Epithelial cell of esophagus (primary cell): Measurements from ENCODE around the gene CYP2U1.
"Not testable (repeated sequence)": the region's sequence is repeated elsewhere in the genome, so short reads cannot be mapped to it uniquely, and the experiment has no call there.

Experiments
- DNase-seq: peaks from one replicate; pipeline ENCODE4 v3.0.0; 2010; ENCODE audit warnings: low read depth
- H3K4me3 ChIP-seq: 2 replicates; pipeline ENCODE4 v1.5.1; 2011; ENCODE audit warnings: mild to moderate bottlenecking, low read length, control low read depth
- TF ChIP-seq, protein P1 (sequence below): IDR thresholded peaks from 2 replicates; pipeline ENCODE4 v1.5.1; 2011; ENCODE audit warnings: low read depth, mild to moderate bottlenecking, low read length, control low read depth, inconsistent platforms; ENCODE audit not compliant: insufficient read depth; ENCODE audit errors: missing control alignments

CYP2U1 gene

DNA sequence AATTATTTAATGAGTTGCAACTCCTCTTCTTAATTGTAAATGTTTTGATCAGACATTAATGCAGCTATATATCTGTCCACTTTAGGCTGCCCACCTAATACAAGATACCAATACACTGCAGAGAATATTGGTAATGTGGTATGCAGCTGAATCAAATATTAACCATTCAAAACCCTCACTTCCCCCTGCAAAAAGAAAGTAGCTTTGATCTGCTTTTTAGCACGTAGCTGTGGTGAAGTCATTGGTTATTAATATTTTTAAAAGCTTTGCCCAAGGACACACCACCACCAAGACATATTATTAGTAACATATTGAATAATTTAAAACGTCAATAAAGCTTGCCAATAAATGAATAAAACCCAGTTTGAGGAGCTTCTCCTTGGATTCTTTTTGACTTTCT, 28.6 kb upstream of the CYP2U1 start:
- TF ChIP-seq, protein P1, sequence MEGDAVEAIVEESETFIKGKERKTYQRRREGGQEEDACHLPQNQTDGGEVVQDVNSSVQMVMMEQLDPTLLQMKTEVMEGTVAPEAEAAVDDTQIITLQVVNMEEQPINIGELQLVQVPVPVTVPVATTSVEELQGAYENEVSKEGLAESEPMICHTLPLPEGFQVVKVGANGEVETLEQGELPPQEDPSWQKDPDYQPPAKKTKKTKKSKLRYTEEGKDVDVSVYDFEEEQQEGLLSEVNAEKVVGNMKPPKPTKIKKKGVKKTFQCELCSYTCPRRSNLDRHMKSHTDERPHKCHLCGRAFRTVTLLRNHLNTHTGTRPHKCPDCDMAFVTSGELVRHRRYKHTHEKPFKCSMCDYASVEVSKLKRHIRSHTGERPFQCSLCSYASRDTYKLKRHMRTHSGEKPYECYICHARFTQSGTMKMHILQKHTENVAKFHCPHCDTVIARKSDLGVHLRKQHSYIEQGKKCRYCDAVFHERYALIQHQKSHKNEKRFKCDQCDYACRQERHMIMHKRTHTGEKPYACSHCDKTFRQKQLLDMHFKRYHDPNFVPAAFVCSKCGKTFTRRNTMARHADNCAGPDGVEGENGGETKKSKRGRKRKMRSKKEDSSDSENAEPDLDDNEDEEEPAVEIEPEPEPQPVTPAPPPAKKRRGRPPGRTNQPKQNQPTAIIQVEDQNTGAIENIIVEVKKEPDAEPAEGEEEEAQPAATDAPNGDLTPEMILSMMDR: no peak
- no peak for DNase-seq
- H3K4me3 ChIP-seq: no peak overlapping the region

DNA sequence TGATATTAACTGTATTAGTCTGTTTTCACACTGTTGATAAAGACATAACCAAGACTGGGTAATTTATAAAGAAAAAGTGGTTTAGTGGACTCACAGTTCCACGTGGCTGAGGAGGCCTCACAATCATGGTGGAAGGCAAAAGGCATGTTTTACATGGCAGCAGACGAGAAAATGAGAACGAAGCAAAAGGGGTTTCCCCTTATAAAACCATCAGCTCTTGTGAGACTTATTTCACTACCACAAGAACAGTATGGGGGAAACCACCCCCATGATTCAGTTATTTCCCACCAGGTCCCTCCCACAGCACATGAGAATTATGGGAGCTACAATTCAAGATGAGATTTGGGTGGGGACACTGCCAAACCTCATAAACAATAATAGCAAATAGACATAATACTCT, 26.3 kb upstream of the CYP2U1 start:
- not testable (repeated sequence) for DNase-seq

GRCh38 chr4:107906458-107907100, 24.8 kb upstream of the CYP2U1 start:
- H3K4me3 ChIP-seq: no peak overlapping the region
- TF ChIP-seq, protein P1: no peak
- no peak for DNase-seq

More for the DNA sequence above, 26.3 kb upstream of the CYP2U1 start:
- H3K4me3 ChIP-seq: not testable (repeated sequence)

DNA sequence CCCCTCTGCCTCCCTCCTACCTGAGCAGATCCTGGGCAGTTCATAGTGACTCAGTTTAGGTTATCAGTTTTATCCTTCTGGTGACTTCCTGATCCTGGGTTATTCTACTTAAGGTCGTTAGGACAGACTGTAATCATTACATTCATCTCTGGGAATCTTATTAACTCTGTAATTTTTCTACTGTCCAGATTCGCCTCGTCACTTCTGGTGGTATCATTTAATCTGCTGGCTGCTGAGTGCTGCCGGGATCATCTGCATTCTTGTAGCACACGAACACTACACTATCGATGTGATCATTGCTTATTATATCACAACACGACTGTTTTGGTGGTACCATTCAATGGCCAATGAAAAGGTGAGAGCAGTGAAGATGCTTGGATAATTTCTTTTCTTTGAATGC, 23.0 kb upstream of the CYP2U1 start:
- no peak for DNase-seq
- H3K4me3 ChIP-seq: no peak overlapping the region
- TF ChIP-seq, protein P1: no peak

GRCh38 chr4:107913283-107913899, 18.0 kb upstream of the CYP2U1 start:
- TF ChIP-seq, protein P1: peak; percentile 67
- peak; percentile 83 for DNase-seq
- H3K4me3 ChIP-seq: no peak overlapping the region

- TF ChIP-seq, protein P1: no peak
- DNase-seq: no peak
Observed at GRCh38 chr4:107915220-107915619, 16.1 kb upstream of the CYP2U1 start.

GRCh38 chr4:107916623-107917022, 14.7 kb upstream of the CYP2U1 start:
- TF ChIP-seq, protein P1: no peak
- no peak overlapping the region for H3K4me3 ChIP-seq
- no peak for DNase-seq

More at GRCh38 chr4:107915220-107915619, 16.1 kb upstream of the CYP2U1 start:
- H3K4me3 ChIP-seq: no peak overlapping the region
